ENCODE data around the gene APOBEC3F.
"Not testable (repeated sequence)": the region's sequence is repeated elsewhere in the genome, so short reads cannot be mapped to it uniquely, and the experiment has no call there.

APOBEC3F gene

GRCh38 chr22:39010946-39011345 lies 29.7 kb upstream of the APOBEC3F start:
- H3K4me3 Mint-ChIP-seq: no peak overlapping the region
- H3K9me3 Mint-ChIP-seq: peaks cover 4% of the 10 kb centered on the region
- H3K36me3 Mint-ChIP-seq (ENCODE audit: low read depth): no peaks in the 10 kb centered on the region
- H3K27ac Mint-ChIP-seq: no peak overlapping the region
- peaks cover 14% of the 10 kb centered on the region for H3K27me3 Mint-ChIP-seq (ENCODE audit: low read depth)
- peaks cover 38% of the 10 kb centered on the region for H3K4me1 Mint-ChIP-seq
- TF ChIP-seq CTCF (IDR thresholded peaks at IDR 0.05; ENCODE audit: unreplicated experiment in 3 of 3): no peak

- H3K9me3 Mint-ChIP-seq: peaks cover 4% of the 10 kb centered on the region
- TF ChIP-seq CTCF (IDR thresholded peaks at IDR 0.05; ENCODE audit: unreplicated experiment in 3 of 3): no peak
- peak overlapping the region; percentile 32 to 94 (median 77) for H3K27ac Mint-ChIP-seq
- peaks cover 38% of the 10 kb centered on the region for H3K4me1 Mint-ChIP-seq
- no peaks in the 10 kb centered on the region for H3K36me3 Mint-ChIP-seq (ENCODE audit: low read depth)
- peaks cover 13% of the 10 kb centered on the region for H3K27me3 Mint-ChIP-seq (ENCODE audit: low read depth)
- H3K4me3 Mint-ChIP-seq: peak overlapping the region in 2 of 3 experiments; percentile 39 to 70
These were observed 27.8 kb upstream of the APOBEC3F start for GRCh38 chr22:39012533-39013511.

GRCh38 chr22:39013561-39013941 lies 27.1 kb upstream of the APOBEC3F start:
- H3K4me1 Mint-ChIP-seq: peaks cover 35% of the 10 kb centered on the region
- not testable (repeated sequence) for H3K36me3 Mint-ChIP-seq (ENCODE audit: low read depth); H3K9me3 Mint-ChIP-seq; H3K27me3 Mint-ChIP-seq (ENCODE audit: low read depth)
- peak overlapping the region; percentile 94 to 99 (median 94) for H3K27ac Mint-ChIP-seq
- H3K4me3 Mint-ChIP-seq: peak overlapping the region; percentile 85 to 91 (median 89)

GRCh38 chr22:39013942-39014722 lies 26.5 kb upstream of the APOBEC3F start, which contains the start of gene APOBEC3C:
APOBEC3C (plus strand) TSS chr22:39014257; CDS start chr22:39014363, 106 bp downstream.
- TF ChIP-seq CTCF (IDR thresholded peaks at IDR 0.05; ENCODE audit: unreplicated experiment in 3 of 3): no peak
- Mint-ChIP-seq H3K9me3 (no peaks in the 10 kb centered on the region), H3K27ac (peak within 1 kb of the TSS; percentile 94 to 99 (median 94)), H3K4me3 (peak within 1 kb of the TSS; percentile 85 to 91 (median 89)), H3K27me3 (ENCODE audit: low read depth) (peaks cover 9% of the 10 kb centered on the region), H3K4me1 (peaks cover 37% of the 10 kb centered on the region), H3K36me3 (ENCODE audit: low read depth) (no peaks in the 10 kb centered on the region)

- Mint-ChIP-seq H3K4me1 (peaks cover 41% of the 10 kb centered on the region), H3K4me3 (peak overlapping the region; percentile 85 to 91 (median 89)), H3K27ac (peak overlapping the region; percentile 94 to 99 (median 94))
- not testable (repeated sequence) for H3K27me3 Mint-ChIP-seq (ENCODE audit: low read depth); H3K36me3 Mint-ChIP-seq (ENCODE audit: low read depth); H3K9me3 Mint-ChIP-seq
These were observed 25.9 kb upstream of the APOBEC3F start for GRCh38 chr22:39014723-39015121.

- peak overlapping the region in 1 of 3 experiments; percentile 48 for H3K27ac Mint-ChIP-seq
- no peak for TF ChIP-seq CTCF (IDR thresholded peaks at IDR 0.05; ENCODE audit: unreplicated experiment in 3 of 3)
- H3K36me3 Mint-ChIP-seq (ENCODE audit: low read depth): no peaks in the 10 kb centered on the region
- H3K9me3 Mint-ChIP-seq: no peaks in the 10 kb centered on the region
- H3K4me3 Mint-ChIP-seq: peak overlapping the region; percentile 27 to 52 (median 48)
- H3K27me3 Mint-ChIP-seq (ENCODE audit: low read depth): peaks cover 9% of the 10 kb centered on the region
- H3K4me1 Mint-ChIP-seq: peaks cover 44% of the 10 kb centered on the region
These were observed 24.1 kb upstream of the APOBEC3F start for GRCh38 chr22:39016592-39016991.

All from nephron (organoid).